RKO (cell line): Measurements from ENCODE around the gene METTL16.

Experiments
- DNase-seq: peaks from one replicate; pipeline ENCODE4 v3.0.0-alpha.2; 2016; ENCODE audit warnings: low spot score

METTL16 gene

GRCh38 chr17:2396192-2396567 lies 115.5 kb downstream of the METTL16 start:
- DNase-seq: no peak

- DNase-seq: peak; percentile 74
These were observed 116.2 kb downstream of the METTL16 start for GRCh38 chr17:2395258-2396181.

- no peak for DNase-seq
These were observed 116.9 kb downstream of the METTL16 start for GRCh38 chr17:2394775-2395201.

- no peak for DNase-seq
These were observed 117.5 kb downstream of the METTL16 start for GRCh38 chr17:2393954-2394749.

GRCh38 chr17:2393174-2393953 lies 118.3 kb downstream of the METTL16 start:
- DNase-seq: peak; percentile 92

- peak; percentile 95 for DNase-seq
These were observed 119.2 kb downstream of the METTL16 start for GRCh38 chr17:2392252-2393173.

GRCh38 chr17:2391597-2392251 lies 120.0 kb downstream of the METTL16 start:
- DNase-seq: no peak

GRCh38 chr17:2390199-2390836 lies 121.4 kb downstream of the METTL16 start:
- DNase-seq: no peak

GRCh38 chr17:2388683-2389055 lies 123.0 kb downstream of the METTL16 start:
- no peak for DNase-seq

- DNase-seq: no peak
These were observed 123.5 kb downstream of the METTL16 start for GRCh38 chr17:2388020-2388682.

- DNase-seq: no peak
These were observed 124.3 kb downstream of the METTL16 start for GRCh38 chr17:2387086-2388019.

GRCh38 chr17:2386400-2387085 lies 125.1 kb downstream of the METTL16 start:
- DNase-seq: no peak

- DNase-seq: no peak
These were observed 126.2 kb downstream of the METTL16 start for GRCh38 chr17:2385240-2386210.

GRCh38 chr17:2384439-2385127 lies 127.1 kb downstream of the METTL16 start:
- DNase-seq: no peak

GRCh38 chr17:2383628-2384167 lies 128.0 kb downstream of the METTL16 start:
- no peak for DNase-seq
